Tongue (tissue), 2 donors: ENCODE results near the gene S100A11. TPM values are rescaled to one million over a fixed set of nuclear protein-coding genes. Genes with fewer than 3 reads are reported as not detected.
A peak's percentile ranks its signal among the peaks of the same experiment; 100 is the strongest.

Source experiments
- DNase-seq: peaks from one replicate; pipeline ENCODE4 v3.0.0-alpha.2; 2015
- total RNA-seq: library from RNA; depleted of rRNA; stranded (reverse); fragments of >200 nt; gene quantifications from one replicate; pipeline ENCODE4 v1.2.3, GENCODE V29; 2014

S100A11 gene
- total RNA-seq, 1 donor from 2014 or later, result 36.0 TPM

- DNase-seq, result peak; percentile 94
Observed at GRCh38 chr1:152001631-152002584, 34.9 kb downstream of the S100A11 start.

- no peak for DNase-seq
Observed at GRCh38 chr1:152000964-152001630, 35.7 kb downstream of the S100A11 start.

GRCh38 chr1:151998611-151999362 lies 38.0 kb downstream of the S100A11 start:
- no peak for DNase-seq

- no peak for DNase-seq
Observed at GRCh38 chr1:151997284-151997570, 39.6 kb downstream of the S100A11 start.

GRCh38 chr1:151995774-151996173 lies 41.0 kb downstream of the S100A11 start:
- DNase-seq, result no peak

- DNase-seq, result no peak
Observed at GRCh38 chr1:151994956-151995355, 41.8 kb downstream of the S100A11 start.

GRCh38 chr1:151993734-151994496 lies 42.9 kb downstream of the S100A11 start, which contains the start of gene S100A10:
Gene S100A10, minus strand, starts transcription at chr1:151993859. Its CDS starts 7,629 bp downstream, at chr1:151986230.
- DNase-seq, result peak; percentile 88

- peak; percentile 44 for DNase-seq
Observed at GRCh38 chr1:151993084-151993733, 43.6 kb downstream of the S100A11 start.

- peak; percentile 81 for DNase-seq
Observed at GRCh38 chr1:151992303-151993083, 44.3 kb downstream of the S100A11 start.

- DNase-seq, result no peak
Observed at GRCh38 chr1:151991663-151992302, 45.0 kb downstream of the S100A11 start.

- peak; percentile 82 for DNase-seq
Observed at GRCh38 chr1:151990856-151991198, 46.0 kb downstream of the S100A11 start.

GRCh38 chr1:151990058-151990855 lies 46.5 kb downstream of the S100A11 start:
- peak; percentile 50 for DNase-seq

GRCh38 chr1:151989211-151989862 lies 47.5 kb downstream of the S100A11 start:
- DNase-seq, result peak; percentile 50

- no peak for DNase-seq
Observed at GRCh38 chr1:151988405-151988923, 48.3 kb downstream of the S100A11 start.

- DNase-seq, result no peak
Observed at GRCh38 chr1:151986501-151987190, 50.2 kb downstream of the S100A11 start.

GRCh38 chr1:151985768-151986167 lies 51.0 kb downstream of the S100A11 start:
- DNase-seq, result no peak

GRCh38 chr1:151985270-151985669 lies 51.5 kb downstream of the S100A11 start:
- no peak for DNase-seq
